WTC11 (cell line): ENCODE results near the gene NDUFA12. TPM values are rescaled to one million over a fixed set of nuclear protein-coding genes. Genes with fewer than 3 reads are reported as not detected.

Experiments
- ATAC-seq: fragments of 200-7000 bp; cut with Tn5 transposase; 2 replicates; pipeline ENCODE4 v1.10.0; 2021; ENCODE audit warnings: mild to moderate bottlenecking, moderate library complexity
- CTCF ChIA-PET: fragments of 300-600 bp; sonication (Branson Sonifier 250); formaldehyde crosslinking; loops from one replicate; lab custom pipeline; 2021; ENCODE audit warnings: antibody characterized with exemption; lab: Charles Lee
- POLR2A ChIA-PET: fragments of 350-600 bp; sonication (Branson Sonifier 250); formaldehyde crosslinking; loops from one replicate; lab custom pipeline; 2021; ENCODE audit warnings: antibody characterized with exemption; lab: Charles Lee
- DNase-seq: peaks from one replicate; pipeline ENCODE4 v3.0.0; 2021; ENCODE audit warnings: low spot score
- H3K27ac Mint-ChIP-seq: 2 replicates; pipeline ENCODE4 v1.8.0; 2021; ENCODE audit warnings: mixed read lengths
- H3K27me3 Mint-ChIP-seq: 2 replicates; pipeline ENCODE4 v1.8.0; 2021; ENCODE audit warnings: low read depth, mild to moderate bottlenecking, moderate library complexity, mixed read lengths
- H3K36me3 Mint-ChIP-seq: 2 replicates; pipeline ENCODE4 v1.8.0; 2021; ENCODE audit warnings: mixed read lengths
- H3K4me1 Mint-ChIP-seq: 2 replicates; pipeline ENCODE4 v1.8.0; 2022; ENCODE audit warnings: mixed read lengths
- H3K4me3 Mint-ChIP-seq: 2 replicates; pipeline ENCODE4 v1.8.0; 2021; ENCODE audit warnings: mild to moderate bottlenecking, moderate library complexity, mixed read lengths
- H3K9me3 Mint-ChIP-seq: 2 replicates; pipeline ENCODE4 v1.8.0; 2021; ENCODE audit warnings: mixed read lengths
- CBFB ChIP-seq: sonication (generic); formaldehyde crosslinking; IDR thresholded peaks from 2 replicates; pipeline ENCODE4 v1.8.1; 2022; ENCODE audit warnings: mild to moderate bottlenecking, low read depth, missing genetic modification reagents
- FOXJ3 ChIP-seq: sonication (generic); formaldehyde crosslinking; IDR thresholded peaks from 2 replicates; pipeline ENCODE4 v1.9.0; 2021; ENCODE audit warnings: missing genetic modification reagents, mild to moderate bottlenecking, borderline replicate concordance
- GABPB1 ChIP-seq: sonication (generic); formaldehyde crosslinking; IDR thresholded peaks from 2 replicates; pipeline ENCODE4 v1.8.1; 2023; ENCODE audit warnings: mild to moderate bottlenecking, missing genetic modification reagents
- GRHL2 ChIP-seq: fragments of 250-450 bp; sonication (Bioruptor Pico); IDR thresholded peaks from 2 replicates; pipeline ENCODE4 v1.8.0; 2022; ENCODE audit warnings: mild to moderate bottlenecking, moderate library complexity; ENCODE audit not compliant: insufficient replicate concordance, severe bottlenecking
- KAT7 ChIP-seq: sonication (generic); formaldehyde crosslinking; IDR thresholded peaks from 2 replicates; pipeline ENCODE4 v1.8.1; 2023; ENCODE audit warnings: missing genetic modification reagents, mild to moderate bottlenecking, borderline replicate concordance
- MXD4 ChIP-seq: fragments of 250-450 bp; sonication (Bioruptor Pico); IDR thresholded peaks from 2 replicates; pipeline ENCODE4 v1.8.0; 2021; ENCODE audit warnings: mild to moderate bottlenecking, moderate library complexity, borderline replicate concordance
- NFATC4 ChIP-seq: fragments of 250-450 bp; sonication (Bioruptor Pico); IDR thresholded peaks from 2 replicates; pipeline ENCODE4 v1.9.0; 2021; ENCODE audit warnings: mild to moderate bottlenecking
- OVOL2 ChIP-seq: fragments of 250-450 bp; sonication (Bioruptor Pico); IDR thresholded peaks from 2 replicates; pipeline ENCODE4 v1.9.0; 2021; ENCODE audit warnings: mild to moderate bottlenecking, borderline replicate concordance
- RORB ChIP-seq: fragments of 250-450 bp; sonication (Bioruptor Pico); IDR thresholded peaks from 2 replicates; pipeline ENCODE4 v1.9.0; 2021; ENCODE audit warnings: mild to moderate bottlenecking
- SMAD3 ChIP-seq: sonication (generic); formaldehyde crosslinking; IDR thresholded peaks from 2 replicates; pipeline ENCODE4 v1.8.0; 2022; ENCODE audit warnings: missing genetic modification reagents, mild to moderate bottlenecking, borderline replicate concordance
- SMAD4 ChIP-seq: sonication (generic); formaldehyde crosslinking; IDR thresholded peaks from 2 replicates; pipeline ENCODE4 v1.8.0; 2022; ENCODE audit warnings: mild to moderate bottlenecking, missing genetic modification reagents
- TEAD1 ChIP-seq: sonication (generic); formaldehyde crosslinking; IDR thresholded peaks from 2 replicates; pipeline ENCODE4 v1.8.0; 2022; ENCODE audit warnings: mild to moderate bottlenecking, missing genetic modification reagents
- TP53 ChIP-seq: sonication (generic); formaldehyde crosslinking; IDR thresholded peaks from 2 replicates; pipeline ENCODE4 v1.8.1; 2023; ENCODE audit warnings: mild to moderate bottlenecking, missing genetic modification reagents
- ZMAT4 ChIP-seq: fragments of 250-450 bp; sonication (Bioruptor Pico); IDR thresholded peaks from 2 replicates; pipeline ENCODE4 v1.9.0; 2021; ENCODE audit warnings: mild to moderate bottlenecking
- ZNF138 ChIP-seq: sonication (generic); formaldehyde crosslinking; conservative IDR thresholded peaks from 2 replicates; pipeline ENCODE4 v1.8.1; 2022; ENCODE audit warnings: mild to moderate bottlenecking, moderate library complexity, missing genetic modification reagents
- ZNF416 ChIP-seq: fragments of 250-450 bp; sonication (Bioruptor Pico); IDR thresholded peaks from 2 replicates; pipeline ENCODE4 v1.9.0; 2021; ENCODE audit warnings: mild to moderate bottlenecking, inconsistent platforms
- total RNA-seq: library from RNA; stranded (reverse); gene quantifications from 3 replicates; pipeline ENCODE4 v1.2.3, GENCODE V29; 2021
- TF ChIP-seq, protein P1 (sequence below): fragments of 250-450 bp; sonication (Bioruptor Pico); conservative IDR thresholded peaks from 2 replicates; pipeline ENCODE4 v1.9.0; 2021; ENCODE audit warnings: mild to moderate bottlenecking
- TF ChIP-seq, protein P2 (sequence below): sonication (generic); formaldehyde crosslinking; IDR thresholded peaks from 2 replicates; pipeline ENCODE4 v1.8.0; 2022; ENCODE audit warnings: mild to moderate bottlenecking, missing genetic modification reagents
- TF ChIP-seq, protein P3 (sequence below): sonication (generic); formaldehyde crosslinking; IDR thresholded peaks from 2 replicates; pipeline ENCODE4 v1.8.0; 2023; ENCODE audit warnings: missing genetic modification reagents, mild to moderate bottlenecking, borderline replicate concordance
- TF ChIP-seq, protein P4 (sequence below): fragments of 250-450 bp; sonication (Bioruptor Pico); IDR thresholded peaks from 2 replicates; pipeline ENCODE4 v1.9.0; 2021; ENCODE audit warnings: mild to moderate bottlenecking, borderline replicate concordance

Gene NDUFA12
- total RNA-seq, 1 experiment from 2014 or later = 87.3 TPM

GRCh38 chr12:94954948-94955592 is 48.4 kb downstream of the NDUFA12 start (continued):
- TF ChIP-seq, protein P1, sequence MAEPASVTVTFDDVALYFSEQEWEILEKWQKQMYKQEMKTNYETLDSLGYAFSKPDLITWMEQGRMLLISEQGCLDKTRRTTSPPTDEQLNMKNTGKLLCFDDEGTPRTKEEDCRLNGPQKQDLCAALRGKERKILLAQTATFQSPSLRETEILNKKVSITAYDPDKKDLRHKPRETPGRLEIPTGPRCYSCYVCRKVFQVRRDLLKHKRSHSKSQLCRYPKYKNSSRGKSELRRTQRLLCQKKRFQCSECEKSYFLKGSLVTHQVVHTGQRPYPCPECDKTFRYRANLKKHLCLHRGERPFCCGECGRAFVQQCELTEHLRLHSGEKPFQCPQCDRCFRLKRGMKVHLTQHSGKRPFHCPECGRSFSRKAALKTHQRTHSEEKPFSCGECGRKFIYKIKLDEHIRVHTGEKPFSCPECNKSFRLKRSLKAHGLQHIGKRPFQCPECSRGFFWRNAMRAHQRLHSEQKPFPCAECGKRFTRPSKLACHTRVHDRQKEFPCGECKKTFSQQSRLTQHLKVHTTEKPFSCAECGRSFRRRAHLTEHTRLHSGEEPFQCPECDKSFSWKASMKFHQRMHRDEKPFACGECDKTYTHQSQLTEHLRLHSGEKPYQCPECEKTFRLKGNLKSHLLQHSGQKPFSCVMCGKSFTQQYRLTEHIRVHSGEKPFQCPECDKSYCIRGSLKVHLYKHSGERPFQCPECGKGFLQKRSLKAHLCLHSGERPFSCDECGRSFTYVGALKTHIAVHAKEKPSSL (CRISPR knock-in tag) = no peak
- no peak for TF ChIP-seq TP53

DNA sequence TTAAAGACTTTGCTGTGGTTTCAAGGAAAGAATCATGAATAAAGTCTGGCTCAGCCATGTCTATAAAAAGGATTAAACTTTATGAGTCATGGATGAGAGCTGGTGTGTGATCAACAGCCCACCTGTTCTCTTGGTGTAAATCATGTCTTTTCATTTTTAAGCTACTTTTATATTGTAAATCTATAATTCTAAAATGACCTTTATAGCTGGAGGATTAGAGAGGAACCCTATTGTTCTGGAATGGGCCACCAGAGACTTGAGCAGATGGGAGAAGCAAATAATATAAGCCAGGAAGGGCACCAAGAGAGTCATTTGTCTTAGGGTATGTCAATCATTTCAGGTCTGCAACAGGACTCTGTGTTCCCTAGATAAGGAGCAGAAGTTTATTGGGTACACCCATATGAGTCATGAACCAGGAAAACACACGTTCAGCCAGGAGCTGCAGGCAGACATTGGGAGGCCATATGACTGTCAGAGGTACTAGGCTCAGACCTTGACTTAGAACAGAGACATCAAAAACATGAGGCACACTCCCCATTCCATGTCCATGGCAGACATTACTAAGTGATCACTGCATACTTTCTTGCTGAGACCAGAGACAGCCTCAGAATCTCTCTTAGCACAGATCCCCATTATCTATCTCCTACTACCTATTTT is 49.3 kb downstream of the NDUFA12 start:
- Mint-ChIP-seq H3K4me1 (peaks cover 3% of the 10 kb centered on the region; the same call in 1 of the 2 replicates), H3K27me3 (no peaks in the 10 kb centered on the region; the same call in 1 of the 2 replicates), H3K36me3 (no peaks in the 10 kb centered on the region)
- DNase-seq = no peak
- POLR2A ChIA-PET = no interaction called here
- CTCF ChIA-PET = no interaction called here
- TF ChIP-seq CBFB (CRISPR knock-in tag) (no peak), KAT7 (CRISPR knock-in tag) (no peak), OVOL2 (no peak), SMAD4 (CRISPR knock-in tag) (no peak), ZNF416 (CRISPR knock-in tag) (no peak), ZMAT4 (CRISPR knock-in tag) (no peak), RORB (CRISPR knock-in tag) (no peak), MXD4 (no peak)
- TF ChIP-seq, protein P2, sequence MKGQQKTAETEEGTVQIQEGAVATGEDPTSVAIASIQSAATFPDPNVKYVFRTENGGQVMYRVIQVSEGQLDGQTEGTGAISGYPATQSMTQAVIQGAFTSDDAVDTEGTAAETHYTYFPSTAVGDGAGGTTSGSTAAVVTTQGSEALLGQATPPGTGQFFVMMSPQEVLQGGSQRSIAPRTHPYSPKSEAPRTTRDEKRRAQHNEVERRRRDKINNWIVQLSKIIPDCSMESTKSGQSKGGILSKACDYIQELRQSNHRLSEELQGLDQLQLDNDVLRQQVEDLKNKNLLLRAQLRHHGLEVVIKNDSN (CRISPR knock-in tag) = no peak
- TF ChIP-seq, all 79 proteins: peak for 0
- ATAC-seq = no peak
- H3K4me3 Mint-ChIP-seq = no peak overlapping the region
- H3K27ac Mint-ChIP-seq = no peak overlapping the region
- H3K9me3 Mint-ChIP-seq = no peaks in the 10 kb centered on the region

- H3K9me3 Mint-ChIP-seq = no peaks in the 10 kb centered on the region
- ChIA-PET POLR2A (no interaction called here), CTCF (interaction anchor here (1.9 kb wide), 1 partner anchor 13 kb away, joined by 8 read pairs; no protein-coding TSS in a partner anchor)
- no peak overlapping the region for H3K4me3 Mint-ChIP-seq
- no peak overlapping the region for H3K27ac Mint-ChIP-seq
- no peaks in the 10 kb centered on the region for H3K36me3 Mint-ChIP-seq
- peaks cover 3% of the 10 kb centered on the region; the same call in 1 of the 2 replicates for H3K4me1 Mint-ChIP-seq
- DNase-seq = no peak
- no peaks in the 10 kb centered on the region; the same call in 1 of the 2 replicates for H3K27me3 Mint-ChIP-seq
- no peak for ATAC-seq
- TF ChIP-seq, protein P3, sequence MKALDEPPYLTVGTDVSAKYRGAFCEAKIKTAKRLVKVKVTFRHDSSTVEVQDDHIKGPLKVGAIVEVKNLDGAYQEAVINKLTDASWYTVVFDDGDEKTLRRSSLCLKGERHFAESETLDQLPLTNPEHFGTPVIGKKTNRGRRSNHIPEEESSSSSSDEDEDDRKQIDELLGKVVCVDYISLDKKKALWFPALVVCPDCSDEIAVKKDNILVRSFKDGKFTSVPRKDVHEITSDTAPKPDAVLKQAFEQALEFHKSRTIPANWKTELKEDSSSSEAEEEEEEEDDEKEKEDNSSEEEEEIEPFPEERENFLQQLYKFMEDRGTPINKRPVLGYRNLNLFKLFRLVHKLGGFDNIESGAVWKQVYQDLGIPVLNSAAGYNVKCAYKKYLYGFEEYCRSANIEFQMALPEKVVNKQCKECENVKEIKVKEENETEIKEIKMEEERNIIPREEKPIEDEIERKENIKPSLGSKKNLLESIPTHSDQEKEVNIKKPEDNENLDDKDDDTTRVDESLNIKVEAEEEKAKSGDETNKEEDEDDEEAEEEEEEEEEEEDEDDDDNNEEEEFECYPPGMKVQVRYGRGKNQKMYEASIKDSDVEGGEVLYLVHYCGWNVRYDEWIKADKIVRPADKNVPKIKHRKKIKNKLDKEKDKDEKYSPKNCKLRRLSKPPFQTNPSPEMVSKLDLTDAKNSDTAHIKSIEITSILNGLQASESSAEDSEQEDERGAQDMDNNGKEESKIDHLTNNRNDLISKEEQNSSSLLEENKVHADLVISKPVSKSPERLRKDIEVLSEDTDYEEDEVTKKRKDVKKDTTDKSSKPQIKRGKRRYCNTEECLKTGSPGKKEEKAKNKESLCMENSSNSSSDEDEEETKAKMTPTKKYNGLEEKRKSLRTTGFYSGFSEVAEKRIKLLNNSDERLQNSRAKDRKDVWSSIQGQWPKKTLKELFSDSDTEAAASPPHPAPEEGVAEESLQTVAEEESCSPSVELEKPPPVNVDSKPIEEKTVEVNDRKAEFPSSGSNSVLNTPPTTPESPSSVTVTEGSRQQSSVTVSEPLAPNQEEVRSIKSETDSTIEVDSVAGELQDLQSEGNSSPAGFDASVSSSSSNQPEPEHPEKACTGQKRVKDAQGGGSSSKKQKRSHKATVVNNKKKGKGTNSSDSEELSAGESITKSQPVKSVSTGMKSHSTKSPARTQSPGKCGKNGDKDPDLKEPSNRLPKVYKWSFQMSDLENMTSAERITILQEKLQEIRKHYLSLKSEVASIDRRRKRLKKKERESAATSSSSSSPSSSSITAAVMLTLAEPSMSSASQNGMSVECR (CRISPR knock-in tag) = no peak
- TF ChIP-seq GRHL2 (CRISPR knock-in tag) = no peak
- TF ChIP-seq, protein P4, sequence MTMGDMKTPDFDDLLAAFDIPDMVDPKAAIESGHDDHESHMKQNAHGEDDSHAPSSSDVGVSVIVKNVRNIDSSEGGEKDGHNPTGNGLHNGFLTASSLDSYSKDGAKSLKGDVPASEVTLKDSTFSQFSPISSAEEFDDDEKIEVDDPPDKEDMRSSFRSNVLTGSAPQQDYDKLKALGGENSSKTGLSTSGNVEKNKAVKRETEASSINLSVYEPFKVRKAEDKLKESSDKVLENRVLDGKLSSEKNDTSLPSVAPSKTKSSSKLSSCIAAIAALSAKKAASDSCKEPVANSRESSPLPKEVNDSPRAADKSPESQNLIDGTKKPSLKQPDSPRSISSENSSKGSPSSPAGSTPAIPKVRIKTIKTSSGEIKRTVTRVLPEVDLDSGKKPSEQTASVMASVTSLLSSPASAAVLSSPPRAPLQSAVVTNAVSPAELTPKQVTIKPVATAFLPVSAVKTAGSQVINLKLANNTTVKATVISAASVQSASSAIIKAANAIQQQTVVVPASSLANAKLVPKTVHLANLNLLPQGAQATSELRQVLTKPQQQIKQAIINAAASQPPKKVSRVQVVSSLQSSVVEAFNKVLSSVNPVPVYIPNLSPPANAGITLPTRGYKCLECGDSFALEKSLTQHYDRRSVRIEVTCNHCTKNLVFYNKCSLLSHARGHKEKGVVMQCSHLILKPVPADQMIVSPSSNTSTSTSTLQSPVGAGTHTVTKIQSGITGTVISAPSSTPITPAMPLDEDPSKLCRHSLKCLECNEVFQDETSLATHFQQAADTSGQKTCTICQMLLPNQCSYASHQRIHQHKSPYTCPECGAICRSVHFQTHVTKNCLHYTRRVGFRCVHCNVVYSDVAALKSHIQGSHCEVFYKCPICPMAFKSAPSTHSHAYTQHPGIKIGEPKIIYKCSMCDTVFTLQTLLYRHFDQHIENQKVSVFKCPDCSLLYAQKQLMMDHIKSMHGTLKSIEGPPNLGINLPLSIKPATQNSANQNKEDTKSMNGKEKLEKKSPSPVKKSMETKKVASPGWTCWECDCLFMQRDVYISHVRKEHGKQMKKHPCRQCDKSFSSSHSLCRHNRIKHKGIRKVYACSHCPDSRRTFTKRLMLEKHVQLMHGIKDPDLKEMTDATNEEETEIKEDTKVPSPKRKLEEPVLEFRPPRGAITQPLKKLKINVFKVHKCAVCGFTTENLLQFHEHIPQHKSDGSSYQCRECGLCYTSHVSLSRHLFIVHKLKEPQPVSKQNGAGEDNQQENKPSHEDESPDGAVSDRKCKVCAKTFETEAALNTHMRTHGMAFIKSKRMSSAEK = no peak
- TF ChIP-seq NFATC4 (CRISPR knock-in tag) = no peak
- no peak for TF ChIP-seq ZNF138
- TF ChIP-seq SMAD3 = no peak
- TF ChIP-seq FOXJ3 (CRISPR knock-in tag) = no peak
- no peak for TF ChIP-seq GABPB1 (CRISPR knock-in tag)
- TF ChIP-seq OVOL2 = no peak
- no peak for TF ChIP-seq TEAD1 (CRISPR knock-in tag)
- no peak for TF ChIP-seq CBFB (CRISPR knock-in tag)
These were observed 51.2 kb downstream of the NDUFA12 start for GRCh38 chr12:94952325-94952724.
